Epithelial cell of esophagus (primary cell): ENCODE data around the gene OTUD4.

Source experiments
- DNase-seq: peaks from one replicate; pipeline ENCODE4 v3.0.0; 2010; ENCODE audit warnings: low read depth
- H3K4me3 ChIP-seq: 2 replicates; pipeline ENCODE4 v1.5.1; 2011; ENCODE audit warnings: mild to moderate bottlenecking, low read length, control low read depth
- CTCF ChIP-seq: IDR thresholded peaks from 2 replicates; pipeline ENCODE4 v1.5.1; 2011; ENCODE audit warnings: low read depth, mild to moderate bottlenecking, low read length, control low read depth, inconsistent platforms; ENCODE audit not compliant: insufficient read depth; ENCODE audit errors: missing control alignments

Gene OTUD4

DNA sequence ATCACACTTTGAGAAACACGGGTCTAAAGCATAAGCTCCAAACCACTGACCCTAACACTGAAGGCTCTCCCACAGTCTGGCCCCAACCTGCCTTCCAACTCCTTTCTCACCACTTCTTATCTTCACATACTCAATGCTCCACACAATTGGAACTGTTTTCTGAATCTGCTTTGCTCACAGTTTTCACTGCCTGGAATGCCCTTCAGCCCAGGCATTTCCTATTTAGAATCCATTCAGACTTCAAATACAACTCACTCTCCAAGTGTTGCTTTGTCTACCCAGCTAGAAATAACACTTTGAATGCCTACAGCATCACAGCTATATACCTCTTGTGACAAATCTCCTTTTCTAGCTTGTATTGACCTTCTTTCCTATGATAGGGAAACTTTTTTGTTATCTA lies 10.2 kb downstream of the OTUD4 start:
- TF ChIP-seq CTCF, result no peak
- no peak for DNase-seq
- H3K4me3 ChIP-seq, result no peak overlapping the region

GRCh38 chr4:145168581-145169187 lies 11.7 kb downstream of the OTUD4 start:
- no peak for DNase-seq
- H3K4me3 ChIP-seq, result no peak overlapping the region
- TF ChIP-seq CTCF, result no peak

DNA sequence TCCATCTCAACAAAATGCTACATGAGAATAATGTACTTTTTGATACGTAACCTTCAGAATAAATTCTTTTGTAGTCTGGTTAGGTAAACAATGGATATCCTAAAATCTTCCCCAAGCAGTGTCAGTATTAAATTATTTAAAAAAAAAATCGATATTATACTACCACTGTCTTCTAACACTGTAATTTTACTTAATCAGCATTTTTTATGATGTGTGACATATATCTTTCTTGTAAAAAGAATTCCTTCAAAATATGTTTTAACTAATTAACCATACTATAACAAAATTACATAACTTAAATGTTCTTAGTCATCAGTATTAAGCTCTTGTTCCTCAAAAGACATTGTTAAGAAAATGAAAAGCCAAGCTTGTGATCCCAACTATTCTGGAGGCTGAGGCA lies 12.5 kb downstream of the OTUD4 start:
- TF ChIP-seq CTCF, result no peak
- no peak for DNase-seq
- H3K4me3 ChIP-seq, result no peak overlapping the region

DNA sequence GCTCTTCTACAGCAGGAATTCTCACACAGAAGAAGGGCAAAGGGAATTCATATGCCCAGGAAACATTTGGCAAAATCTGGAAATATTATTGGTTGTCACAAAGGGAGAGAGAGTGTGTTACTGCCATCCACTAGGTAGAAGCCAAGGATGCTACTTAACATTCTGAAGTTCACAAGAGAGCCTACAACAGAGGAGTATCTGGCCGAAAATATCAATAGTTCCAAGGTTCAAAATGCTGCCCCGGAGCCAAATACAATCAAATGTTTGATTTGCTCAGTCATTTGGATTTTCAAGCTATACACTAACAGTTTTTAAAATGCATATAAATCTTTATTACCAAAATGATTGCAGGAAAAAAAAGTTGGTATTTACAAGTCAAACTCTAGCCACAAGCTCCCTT lies 18.8 kb downstream of the OTUD4 start:
- no peak overlapping the region for H3K4me3 ChIP-seq
- no peak for DNase-seq
- TF ChIP-seq CTCF, result no peak

GRCh38 chr4:145156986-145157385 lies 23.4 kb downstream of the OTUD4 start:
- H3K4me3 ChIP-seq, result no peak overlapping the region
- DNase-seq, result no peak
- no peak for TF ChIP-seq CTCF

- TF ChIP-seq CTCF, result no peak
- H3K4me3 ChIP-seq, result no peak overlapping the region
- DNase-seq, result no peak
These were observed 25.0 kb downstream of the OTUD4 start for GRCh38 chr4:145155268-145155870.

DNA sequence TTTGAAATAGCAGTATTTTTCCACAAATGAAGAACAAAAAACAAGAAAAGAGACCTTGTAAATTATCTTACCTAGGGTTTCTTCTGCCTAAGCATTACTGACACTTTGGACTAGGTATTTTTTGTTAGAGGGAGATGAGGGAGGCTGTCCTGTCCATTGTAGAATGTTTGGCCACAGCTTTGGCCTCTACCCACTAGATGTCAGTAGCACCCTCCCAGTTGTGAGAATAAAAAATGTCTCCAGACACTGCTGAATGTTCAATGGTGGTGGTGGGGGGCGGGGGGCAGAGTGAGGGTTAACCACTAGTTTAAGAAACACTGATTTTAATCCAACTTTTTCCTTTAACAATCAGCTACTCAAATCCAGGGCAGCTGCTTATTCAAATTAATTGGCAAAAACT lies 25.8 kb downstream of the OTUD4 start:
- TF ChIP-seq CTCF, result peak; percentile 40
- DNase-seq, result no peak
- H3K4me3 ChIP-seq, result no peak overlapping the region
